GM12864 (cell line): ENCODE results near the gene HSDL2.
A peak's percentile ranks its signal among the peaks of the same experiment; 100 is the strongest.

Experiments
- DNase-seq: peaks from one replicate; pipeline ENCODE4 v3.0.0-alpha.2; 2011; ENCODE audit warnings: low read depth
- H3K4me3 ChIP-seq: 2 replicates; pipeline ENCODE4 v1.5.1; 2011; ENCODE audit warnings: mild to moderate bottlenecking, low read depth, low read length, control low read depth
- TF ChIP-seq, protein P1 (sequence below): IDR thresholded peaks from 2 replicates; pipeline ENCODE4 v1.5.1; 2011; ENCODE audit warnings: low read depth, mild to moderate bottlenecking, moderate library complexity, low read length, control low read depth, inconsistent platforms; ENCODE audit errors: missing control alignments

HSDL2 gene

DNA sequence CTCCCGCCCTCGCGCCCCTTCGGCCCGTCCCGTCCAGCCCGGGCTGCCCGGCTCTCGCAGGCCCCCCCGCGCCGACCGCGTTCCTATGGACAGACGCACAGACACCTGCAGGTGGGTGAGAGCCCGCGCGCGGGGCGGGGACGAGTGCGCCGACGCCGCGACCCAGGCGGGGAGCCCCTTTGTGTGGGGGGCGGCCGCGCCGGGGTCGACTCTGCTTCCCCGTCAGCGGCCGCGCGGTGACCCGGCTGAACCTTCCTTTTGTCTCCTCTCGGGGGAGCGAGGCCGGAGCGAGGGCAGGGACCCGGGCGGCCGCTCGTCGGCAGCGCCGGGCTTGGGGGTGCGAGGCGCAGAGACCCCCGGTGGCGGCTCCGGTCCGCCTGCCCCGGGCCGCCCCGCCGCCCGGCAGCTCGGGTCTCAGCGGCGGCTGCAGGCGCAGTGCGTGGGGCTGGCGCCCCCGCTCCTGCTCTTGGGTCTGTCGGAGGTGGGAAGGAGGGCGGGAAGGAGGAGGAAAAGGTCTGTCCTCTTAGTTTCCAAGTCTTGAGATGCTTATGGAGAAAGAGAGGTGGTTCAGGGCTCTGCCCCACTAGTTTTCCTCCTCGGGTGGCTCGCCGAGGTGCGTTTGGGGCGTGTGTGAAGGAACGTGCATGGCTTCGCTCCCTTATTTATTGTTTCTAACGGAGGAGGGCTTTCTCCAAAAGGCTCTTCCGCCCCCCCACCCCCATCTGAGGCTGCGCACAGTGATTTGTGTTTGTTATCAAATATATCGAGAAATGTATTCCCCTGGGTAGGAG lies 107.3 kb downstream of the HSDL2 start:
- TF ChIP-seq, protein P1, sequence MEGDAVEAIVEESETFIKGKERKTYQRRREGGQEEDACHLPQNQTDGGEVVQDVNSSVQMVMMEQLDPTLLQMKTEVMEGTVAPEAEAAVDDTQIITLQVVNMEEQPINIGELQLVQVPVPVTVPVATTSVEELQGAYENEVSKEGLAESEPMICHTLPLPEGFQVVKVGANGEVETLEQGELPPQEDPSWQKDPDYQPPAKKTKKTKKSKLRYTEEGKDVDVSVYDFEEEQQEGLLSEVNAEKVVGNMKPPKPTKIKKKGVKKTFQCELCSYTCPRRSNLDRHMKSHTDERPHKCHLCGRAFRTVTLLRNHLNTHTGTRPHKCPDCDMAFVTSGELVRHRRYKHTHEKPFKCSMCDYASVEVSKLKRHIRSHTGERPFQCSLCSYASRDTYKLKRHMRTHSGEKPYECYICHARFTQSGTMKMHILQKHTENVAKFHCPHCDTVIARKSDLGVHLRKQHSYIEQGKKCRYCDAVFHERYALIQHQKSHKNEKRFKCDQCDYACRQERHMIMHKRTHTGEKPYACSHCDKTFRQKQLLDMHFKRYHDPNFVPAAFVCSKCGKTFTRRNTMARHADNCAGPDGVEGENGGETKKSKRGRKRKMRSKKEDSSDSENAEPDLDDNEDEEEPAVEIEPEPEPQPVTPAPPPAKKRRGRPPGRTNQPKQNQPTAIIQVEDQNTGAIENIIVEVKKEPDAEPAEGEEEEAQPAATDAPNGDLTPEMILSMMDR: no peak
- no peak for DNase-seq
- H3K4me3 ChIP-seq: peak overlapping the region; percentile 92

DNA sequence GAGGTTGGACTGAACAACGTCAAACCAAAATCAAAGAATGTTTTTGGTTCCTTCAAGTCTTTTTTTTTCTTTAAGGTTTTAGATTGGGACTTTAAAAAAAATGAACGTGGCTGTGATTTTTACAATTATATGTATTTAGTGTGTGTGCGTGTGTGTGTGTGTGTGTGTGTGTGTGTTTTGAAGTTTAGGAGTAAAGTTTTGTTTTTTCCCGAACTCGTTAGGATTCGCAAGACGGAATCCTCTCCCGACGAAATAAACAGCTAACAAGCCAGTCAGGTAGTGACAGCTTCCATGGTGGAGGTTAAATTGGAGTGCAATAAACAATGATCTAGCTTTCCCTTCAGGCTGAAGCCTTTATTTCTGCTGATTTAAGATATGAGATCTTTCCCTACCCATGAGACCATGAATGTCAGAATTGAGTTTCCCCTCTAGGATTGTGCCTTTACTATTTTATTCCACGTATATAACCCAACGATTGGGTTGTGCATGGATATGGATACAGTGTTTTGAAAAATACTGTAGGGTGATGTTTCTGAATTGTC lies 108.0 kb downstream of the HSDL2 start:
- H3K4me3 ChIP-seq: peak overlapping the region; percentile 92
- TF ChIP-seq, protein P1: no peak
- DNase-seq: no peak

DNA sequence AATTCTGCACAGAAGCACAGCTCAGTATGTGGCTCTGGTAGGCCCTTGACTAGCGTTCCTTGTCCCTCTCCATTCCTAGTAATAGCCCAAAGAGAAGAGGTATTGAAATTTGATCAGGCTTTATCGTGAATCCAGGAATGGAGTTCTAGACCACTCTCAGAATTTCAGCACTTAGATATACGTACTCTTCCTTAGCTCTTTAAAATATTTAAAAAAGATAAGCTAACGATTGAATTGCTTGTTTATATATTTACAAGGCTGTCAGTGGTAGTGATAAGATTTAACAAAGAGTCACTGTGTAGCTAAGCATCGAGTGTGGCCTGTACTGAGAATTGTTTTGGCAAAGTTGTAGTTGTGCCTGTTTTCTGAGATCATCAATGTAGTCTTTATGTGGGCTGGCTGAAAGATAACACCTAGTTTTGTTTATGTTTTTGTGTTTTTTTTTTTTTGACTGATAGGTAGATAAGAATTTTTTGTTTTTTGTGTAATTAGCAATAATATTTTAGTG lies 109.2 kb downstream of the HSDL2 start:
- no peak for DNase-seq
- H3K4me3 ChIP-seq: no peak overlapping the region
- TF ChIP-seq, protein P1: no peak

DNA sequence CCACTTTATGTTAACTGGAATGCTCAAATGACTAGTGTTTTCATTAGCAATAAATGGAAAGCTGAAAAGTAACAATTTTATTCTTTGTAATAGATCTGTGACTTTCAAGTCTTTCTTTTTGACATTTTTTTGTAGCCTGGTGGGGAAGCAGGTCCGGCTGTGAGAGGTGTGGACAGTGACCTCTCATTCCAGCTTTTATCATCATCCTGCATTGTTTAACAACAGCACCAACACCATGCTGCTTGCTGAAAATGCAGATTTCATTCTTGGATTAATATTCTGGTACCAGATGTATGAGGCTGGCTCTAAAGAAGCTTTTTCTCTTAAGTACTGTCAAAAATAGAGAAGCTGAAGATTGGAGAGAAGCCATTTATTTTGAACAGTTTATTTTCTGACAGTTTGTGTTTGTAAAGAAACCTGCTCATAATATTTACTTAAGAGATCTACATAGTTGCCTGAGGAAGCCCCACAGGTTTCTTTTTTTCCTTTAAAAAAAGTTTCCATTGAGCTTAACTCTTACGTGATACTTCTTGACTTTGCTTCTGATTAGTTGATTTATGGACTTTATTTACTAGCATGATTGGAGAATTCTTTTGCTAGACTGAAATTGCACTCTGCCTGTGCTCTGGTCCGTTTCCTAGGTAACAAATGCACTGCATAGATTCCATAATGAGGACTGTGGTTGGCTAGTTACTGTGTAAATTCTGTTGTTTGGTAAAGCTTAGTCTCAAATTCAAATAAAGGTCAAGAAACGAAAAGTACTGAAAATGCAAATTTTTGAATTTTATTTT lies 110.2 kb downstream of the HSDL2 start:
- DNase-seq: no peak
- TF ChIP-seq, protein P1: no peak
- no peak overlapping the region for H3K4me3 ChIP-seq

DNA sequence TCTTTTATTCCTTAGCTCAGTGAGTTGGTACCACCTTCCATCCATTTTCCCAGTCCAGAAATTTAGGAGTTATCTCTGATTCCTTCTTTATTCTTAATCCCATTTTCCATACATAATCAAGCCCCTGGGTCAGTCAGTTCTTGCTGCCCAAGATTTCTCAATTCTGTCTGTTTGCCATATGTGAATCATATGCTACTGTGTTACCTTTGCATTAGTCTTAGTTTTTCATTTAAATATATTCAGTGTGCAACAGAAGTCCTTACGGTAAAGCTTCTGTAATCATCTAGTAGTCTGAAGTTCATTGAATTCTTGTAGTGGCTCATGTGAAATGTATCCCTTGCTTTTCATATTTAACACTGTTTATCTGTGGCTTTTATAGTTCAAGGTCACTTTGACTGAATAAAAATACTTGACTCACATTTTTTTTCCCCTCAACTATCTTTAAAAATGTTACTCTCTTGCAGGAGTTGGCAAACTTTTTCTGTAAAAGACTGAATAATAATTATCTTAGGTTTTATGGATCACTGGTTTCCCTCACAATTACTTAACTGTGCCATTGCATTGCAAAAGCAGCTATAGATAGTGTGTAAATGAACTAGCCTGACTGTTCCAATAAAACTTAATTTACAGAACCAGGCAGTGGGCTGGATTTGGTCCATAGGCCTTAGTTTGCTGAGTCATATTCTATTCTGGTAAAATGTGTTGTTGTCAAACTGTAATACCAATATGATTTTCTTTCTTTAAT lies 113.7 kb downstream of the HSDL2 start:
- TF ChIP-seq, protein P1: no peak
- no peak for DNase-seq
- no peak overlapping the region for H3K4me3 ChIP-seq

DNA sequence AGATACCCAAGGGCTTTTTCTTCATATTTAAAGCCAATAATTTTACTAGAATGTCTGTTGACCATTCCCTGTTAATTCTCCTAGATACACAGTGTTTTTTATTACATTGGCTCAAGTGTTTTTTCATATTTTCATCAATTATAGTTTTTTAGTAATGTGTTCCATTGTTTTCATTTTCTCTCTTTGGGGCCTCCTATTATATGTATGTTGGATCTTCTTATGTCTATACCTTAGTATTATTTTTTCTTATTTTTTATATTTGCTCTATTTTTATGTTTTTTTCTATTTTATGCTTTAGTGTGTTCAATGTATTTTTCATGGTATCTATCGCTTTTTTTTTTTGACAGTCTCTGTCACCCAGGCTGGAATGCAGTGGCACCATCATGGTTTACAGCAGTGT lies 114.2 kb downstream of the HSDL2 start:
- H3K4me3 ChIP-seq: no peak overlapping the region
- TF ChIP-seq, protein P1: no peak
- no peak for DNase-seq
